ENCODE results near the gene ZNF148.
"Not testable (repeated sequence)": the region's sequence is repeated elsewhere in the genome, so short reads cannot be mapped to it uniquely, and the experiment has no call there.

DNA sequence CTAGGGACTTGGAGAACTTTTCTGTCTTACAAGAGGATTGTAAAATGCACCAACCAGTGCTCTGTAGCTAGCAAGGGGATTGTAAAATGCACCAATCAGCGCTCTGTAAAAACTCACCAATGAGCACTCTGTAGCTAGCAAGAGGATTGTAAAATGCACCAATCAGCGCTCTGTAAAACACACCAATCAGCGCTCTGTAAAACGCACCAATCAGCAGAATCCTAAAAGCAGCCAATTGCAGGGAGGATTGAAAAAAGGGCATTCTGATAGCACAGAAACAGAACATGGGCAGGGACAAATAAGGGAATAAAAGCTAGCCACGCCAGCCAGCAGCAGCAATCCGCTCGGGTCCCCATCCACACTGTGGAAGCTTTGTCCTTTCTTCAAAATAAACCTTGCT is 31.8 kb downstream of the ZNF148 start:
- TF ChIP-seq, protein P1, sequence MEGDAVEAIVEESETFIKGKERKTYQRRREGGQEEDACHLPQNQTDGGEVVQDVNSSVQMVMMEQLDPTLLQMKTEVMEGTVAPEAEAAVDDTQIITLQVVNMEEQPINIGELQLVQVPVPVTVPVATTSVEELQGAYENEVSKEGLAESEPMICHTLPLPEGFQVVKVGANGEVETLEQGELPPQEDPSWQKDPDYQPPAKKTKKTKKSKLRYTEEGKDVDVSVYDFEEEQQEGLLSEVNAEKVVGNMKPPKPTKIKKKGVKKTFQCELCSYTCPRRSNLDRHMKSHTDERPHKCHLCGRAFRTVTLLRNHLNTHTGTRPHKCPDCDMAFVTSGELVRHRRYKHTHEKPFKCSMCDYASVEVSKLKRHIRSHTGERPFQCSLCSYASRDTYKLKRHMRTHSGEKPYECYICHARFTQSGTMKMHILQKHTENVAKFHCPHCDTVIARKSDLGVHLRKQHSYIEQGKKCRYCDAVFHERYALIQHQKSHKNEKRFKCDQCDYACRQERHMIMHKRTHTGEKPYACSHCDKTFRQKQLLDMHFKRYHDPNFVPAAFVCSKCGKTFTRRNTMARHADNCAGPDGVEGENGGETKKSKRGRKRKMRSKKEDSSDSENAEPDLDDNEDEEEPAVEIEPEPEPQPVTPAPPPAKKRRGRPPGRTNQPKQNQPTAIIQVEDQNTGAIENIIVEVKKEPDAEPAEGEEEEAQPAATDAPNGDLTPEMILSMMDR (IDR thresholded peaks at IDR 0.05): not testable (repeated sequence)
- TF ChIP-seq ZFX (IDR thresholded peaks at IDR 0.05; ENCODE audit: borderline replicate concordance): not testable (repeated sequence)

Measured in 22Rv1 (cell line).